ENCODE data around the gene YPEL3. TPM values are rescaled to one million over a fixed set of nuclear protein-coding genes. Genes with fewer than 3 reads are reported as not detected.

YPEL3 gene, protein sequence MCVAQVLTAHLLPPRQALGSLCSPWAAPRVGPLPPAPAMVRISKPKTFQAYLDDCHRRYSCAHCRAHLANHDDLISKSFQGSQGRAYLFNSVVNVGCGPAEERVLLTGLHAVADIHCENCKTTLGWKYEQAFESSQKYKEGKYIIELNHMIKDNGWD
- 6.7 to 11.1 TPM (median 8.9 TPM) in 5 replicates for total RNA-seq (2022; extraction: Qiagen RNA extraction; ENCODE audit: low read depth)

DNA sequence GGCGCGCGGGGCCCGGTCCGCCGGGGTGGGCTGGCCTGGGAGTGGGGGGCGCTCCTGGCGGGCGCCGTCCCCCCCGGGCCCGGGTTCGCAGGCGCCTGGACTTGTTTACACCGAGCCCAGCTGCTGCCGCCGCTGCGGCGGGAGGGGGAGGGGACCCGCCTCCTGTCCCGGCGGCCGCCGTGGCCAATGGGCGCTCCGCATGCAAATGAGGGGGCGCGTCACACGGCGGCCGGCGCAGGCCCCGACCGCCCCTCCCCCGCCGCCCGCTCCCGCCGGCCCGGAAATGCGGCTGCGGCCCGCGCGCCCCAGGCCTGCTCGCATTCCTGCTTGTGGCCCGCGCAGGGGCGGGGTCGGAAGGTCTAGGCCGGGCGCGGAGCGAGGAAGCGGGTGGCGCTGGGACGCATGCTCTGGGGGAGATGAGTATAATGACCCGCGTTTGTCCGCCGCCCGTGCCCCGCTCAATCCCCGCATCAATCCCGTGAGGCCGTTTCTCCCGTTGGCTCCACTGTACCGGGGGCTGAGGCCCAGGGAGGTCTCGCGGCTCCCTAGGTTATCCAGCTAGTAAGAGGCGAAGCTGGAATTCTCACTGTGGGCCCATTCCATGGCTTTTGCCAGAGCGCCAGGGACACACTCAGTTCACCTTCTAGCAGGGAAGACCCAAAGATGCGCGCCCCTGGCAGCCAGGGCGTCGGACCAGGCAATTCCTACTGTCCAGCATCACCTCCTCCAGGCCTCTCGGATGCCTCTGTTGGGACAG, at the start of gene YPEL3:
Gene YPEL3, minus strand, starts transcription at position 109 of the 757 bp plus-strand sequence. CDS start 731 bp downstream, outside the sequence.

DNA sequence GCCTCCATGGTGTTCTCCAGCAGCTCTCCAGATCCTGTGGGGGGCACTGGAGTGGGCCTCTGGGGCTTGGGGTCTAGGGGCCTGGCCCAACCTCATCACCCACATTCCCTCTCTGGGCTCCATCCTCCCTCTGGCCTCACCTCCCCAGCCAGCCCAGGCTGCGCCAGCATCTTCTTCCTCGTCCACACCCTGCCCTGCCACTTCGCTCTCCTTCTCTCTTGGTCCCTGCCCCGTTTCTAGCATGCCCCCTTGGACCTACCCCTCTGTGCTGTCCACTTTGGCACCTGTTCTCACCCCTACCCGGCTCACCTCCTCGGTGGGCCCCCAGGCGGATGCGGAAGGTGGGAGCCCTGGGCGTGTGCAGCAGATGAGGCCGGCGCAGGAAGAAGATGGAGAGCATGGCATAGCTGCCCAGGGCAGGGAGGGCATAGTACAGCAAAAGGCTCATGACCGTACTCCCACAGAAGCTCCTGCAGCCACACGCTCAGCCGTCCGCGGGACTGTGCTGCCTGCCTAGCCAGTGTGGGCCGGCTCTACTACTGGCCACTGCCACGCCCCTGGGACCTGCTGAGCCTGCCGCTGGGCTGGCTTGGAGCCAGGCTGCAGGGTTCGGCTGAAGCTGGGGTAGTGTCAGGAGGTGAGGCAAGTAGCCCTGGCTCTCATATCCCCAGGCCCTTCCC, 17.2 kb upstream of the YPEL3 start, which contains the start of gene GDPD3:
Gene GDPD3, minus strand, starts transcription at position 507 of the 680 bp plus-strand sequence. Its CDS starts 59 bp downstream, at position 448.

DNA sequence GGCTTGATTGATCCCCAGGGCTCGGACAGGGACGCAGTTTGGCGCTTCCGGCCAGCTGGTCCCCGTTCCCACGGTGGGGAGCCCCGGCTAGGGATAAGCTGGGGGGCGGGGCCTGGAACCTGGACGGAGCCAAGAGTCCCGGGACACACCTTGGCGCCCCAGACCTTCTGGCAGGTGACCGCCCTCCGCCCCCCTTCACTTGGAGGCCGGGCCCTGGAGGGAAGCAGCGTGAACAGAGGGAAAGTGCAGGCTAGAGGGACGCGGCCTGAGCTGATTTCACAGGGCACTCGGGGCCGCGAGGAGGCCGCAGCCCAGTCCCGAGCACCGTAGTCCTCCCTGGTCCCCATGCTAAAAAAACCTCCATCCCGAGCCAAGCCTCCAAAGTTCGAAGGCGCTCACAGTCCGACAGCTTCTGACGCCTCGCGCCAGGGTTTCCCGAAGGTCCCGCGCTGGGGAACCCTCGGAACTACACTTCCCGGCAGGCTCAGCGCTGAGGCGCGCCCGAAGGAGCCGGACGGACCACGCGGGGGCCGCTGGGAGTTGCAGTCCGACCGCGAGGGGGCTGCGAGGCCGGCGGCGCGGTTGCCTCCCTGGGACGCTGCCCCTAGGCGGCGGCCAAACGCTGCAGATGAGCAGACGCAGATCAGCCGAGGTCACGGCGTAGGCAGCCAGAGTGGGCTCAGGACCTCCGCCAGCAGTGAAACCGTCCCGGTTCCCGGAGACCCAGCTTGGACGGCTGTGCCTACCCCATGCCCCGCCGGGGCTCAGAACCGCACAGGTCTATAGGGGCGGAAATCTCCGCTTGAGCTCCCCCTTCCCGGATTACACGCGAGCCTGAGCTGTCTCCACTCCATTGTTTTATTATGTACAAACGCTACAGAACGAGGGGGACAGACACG, 4.3 kb downstream of the YPEL3 start, which contains the start of gene TBX6:
Gene TBX6, minus strand, starts transcription at position 451 of the 899 bp plus-strand sequence. CDS start 731 bp downstream, outside the sequence.

DNA sequence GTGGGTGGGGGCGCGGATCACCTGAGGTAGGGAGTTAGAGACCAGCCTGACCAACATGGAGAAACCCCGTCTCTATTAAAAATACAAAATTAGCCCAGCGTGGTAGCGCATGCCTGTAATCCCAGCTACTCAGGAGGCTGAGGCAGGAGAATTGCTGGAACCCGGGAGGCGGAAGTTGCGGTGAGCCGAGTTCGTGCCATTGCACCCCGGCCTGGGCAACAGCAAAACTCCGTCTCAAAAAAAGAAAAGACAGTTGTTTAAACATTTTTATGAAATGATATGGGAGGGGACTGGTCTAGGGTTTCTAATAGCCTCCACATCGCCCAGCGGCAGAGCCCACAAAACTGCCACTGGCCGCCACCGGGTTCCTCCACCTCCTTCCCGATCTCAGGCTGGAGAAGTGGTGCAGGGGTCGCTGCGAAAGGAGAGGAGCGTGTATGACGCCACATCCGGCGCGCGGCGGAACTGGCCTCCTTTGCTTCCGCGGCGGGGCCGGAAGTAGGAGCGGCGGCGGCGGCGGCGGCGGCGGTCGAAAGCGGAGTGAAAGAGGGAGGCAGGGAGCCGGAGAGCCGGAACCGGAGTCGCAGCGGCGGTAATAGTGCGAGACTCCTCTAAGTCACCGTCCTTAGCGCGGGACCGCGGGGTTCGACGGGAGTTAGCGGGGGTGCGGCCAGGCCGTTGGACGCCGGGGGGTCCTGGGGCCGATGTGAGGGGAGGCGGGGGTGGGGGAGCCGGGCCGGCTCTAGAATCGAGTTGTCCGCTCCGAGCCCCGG, 20.3 kb downstream of the YPEL3 start, which contains the start of gene PPP4C:
Gene PPP4C, plus strand, starts transcription at position 492 of the 773 bp plus-strand sequence. CDS start 384 bp downstream, outside the sequence.

DNA sequence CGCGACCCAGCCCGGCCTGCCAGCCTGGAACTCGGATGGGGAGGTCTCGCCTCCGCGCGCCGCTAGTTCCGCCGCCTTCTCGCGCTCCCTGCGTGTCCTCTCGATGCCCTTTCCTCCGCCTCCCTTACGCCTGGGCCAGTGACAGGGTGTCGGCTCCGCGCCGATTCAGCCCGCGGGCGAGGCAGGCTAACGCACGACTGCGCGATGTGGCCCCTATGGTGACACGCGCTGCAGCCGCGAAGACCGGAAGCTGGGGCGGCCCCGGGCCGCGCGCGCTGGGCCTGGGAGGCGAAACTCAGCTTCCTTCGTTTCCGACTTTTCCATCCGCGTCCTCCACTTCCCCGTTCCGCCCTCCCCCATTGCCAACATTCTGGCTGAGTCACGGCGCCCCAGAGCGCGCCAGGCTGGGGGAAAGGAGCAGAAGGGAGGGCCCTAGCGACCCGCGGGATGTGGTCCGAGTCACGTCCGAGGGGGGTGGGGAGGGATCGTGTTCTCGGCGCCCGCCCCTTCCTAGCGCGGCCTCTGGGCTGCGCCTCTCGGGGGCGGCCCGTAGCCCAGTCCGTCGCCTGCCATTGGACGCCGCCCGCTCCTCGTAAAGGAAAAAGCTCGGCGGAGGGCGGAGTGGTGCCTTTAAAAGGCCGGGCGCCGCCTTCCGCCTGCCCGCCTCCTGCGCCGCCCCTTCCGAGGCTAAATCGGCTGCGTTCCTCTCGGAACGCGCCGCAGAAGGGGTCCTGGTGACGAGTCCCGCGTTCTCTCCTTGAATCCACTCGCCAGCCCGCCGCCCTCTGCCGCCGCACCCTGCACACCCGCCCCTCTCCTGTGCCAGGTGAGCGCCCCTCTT, 30.7 kb downstream of the YPEL3 start, which contains the start of gene ALDOA:
Gene ALDOA, plus strand, starts transcription at position 659 of the 841 bp plus-strand sequence. CDS start 1,138 bp downstream, outside the sequence.

Other genes with a start within 250 kb of the YPEL3 start
- 73.6 to 101 TPM (median 98.3 TPM) in 5 replicates for gene CDIPT, start 233.0 kb downstream of the YPEL3 start, total RNA-seq (2022; extraction: Qiagen RNA extraction; ENCODE audit: low read depth)
- gene SEZ6L2, start 196.7 kb downstream of the YPEL3 start, total RNA-seq (2022; extraction: Qiagen RNA extraction; ENCODE audit: low read depth): 20.8 to 24.4 TPM (median 21.7 TPM) in 5 replicates
- 23.0 to 29.4 TPM (median 26.9 TPM) in 5 replicates for gene ASPHD1, start 195.7 kb downstream of the YPEL3 start, total RNA-seq (2022; extraction: Qiagen RNA extraction; ENCODE audit: low read depth)
- 15.4 to 21.6 TPM (median 19.2 TPM) in 5 replicates for gene KCTD13, start 170.0 kb downstream of the YPEL3 start, total RNA-seq (2022; extraction: Qiagen RNA extraction; ENCODE audit: low read depth)
- gene TMEM219, start 134.1 kb downstream of the YPEL3 start, total RNA-seq (2022; extraction: Qiagen RNA extraction; ENCODE audit: low read depth): 91.6 to 102 TPM (median 95.7 TPM) in 5 replicates
- 31.2 to 38.4 TPM (median 34.6 TPM) in 5 replicates for gene TAOK2, start 122.3 kb downstream of the YPEL3 start, total RNA-seq (2022; extraction: Qiagen RNA extraction; ENCODE audit: low read depth)
- 13.2 to 17.1 TPM (median 14.0 TPM) in 5 replicates for gene HIRIP3, start 100.6 kb downstream of the YPEL3 start, total RNA-seq (2022; extraction: Qiagen RNA extraction; ENCODE audit: low read depth)
- 99.8 to 115 TPM (median 105 TPM) in 5 replicates for gene INO80E, start 100.0 kb downstream of the YPEL3 start, total RNA-seq (2022; extraction: Qiagen RNA extraction; ENCODE audit: low read depth)
- gene DOC2A, start 85.2 kb downstream of the YPEL3 start, total RNA-seq (2022; extraction: Qiagen RNA extraction; ENCODE audit: low read depth): 1.5 to 3.0 TPM (median 2.6 TPM) in 5 replicates
- gene C16orf92, start 73.0 kb downstream of the YPEL3 start, total RNA-seq (2022; extraction: Qiagen RNA extraction; ENCODE audit: low read depth): not detected in 5 replicates
- 0.31 to 0.68 TPM (median 0.43 TPM) in 5 replicates for gene TLCD3B, start 64.9 kb downstream of the YPEL3 start, total RNA-seq (2022; extraction: Qiagen RNA extraction; ENCODE audit: low read depth)
- 1,690 to 2,030 TPM (median 1,847 TPM) in 5 replicates for gene ALDOA, start 30.5 kb downstream of the YPEL3 start, total RNA-seq (2022; extraction: Qiagen RNA extraction; ENCODE audit: low read depth)
- gene PPP4C, start 20.2 kb downstream of the YPEL3 start, total RNA-seq (2022; extraction: Qiagen RNA extraction; ENCODE audit: low read depth): 123 to 149 TPM (median 135 TPM) in 5 replicates
- 0.20 to 0.45 TPM (median 0.25 TPM) in 5 replicates for gene TBX6, start 4.3 kb downstream of the YPEL3 start, total RNA-seq (2022; extraction: Qiagen RNA extraction; ENCODE audit: low read depth)
- gene GDPD3, start 17.3 kb upstream of the YPEL3 start, total RNA-seq (2022; extraction: Qiagen RNA extraction; ENCODE audit: low read depth): 1.5 to 2.8 TPM (median 2.0 TPM) in 5 replicates
- 33.7 to 37.8 TPM (median 36.7 TPM) in 5 replicates for gene MAPK3, start 27.0 kb upstream of the YPEL3 start, total RNA-seq (2022; extraction: Qiagen RNA extraction; ENCODE audit: low read depth)
- 2.9 to 4.0 TPM (median 3.5 TPM) in 5 replicates for gene CORO1A, start 87.4 kb upstream of the YPEL3 start, total RNA-seq (2022; extraction: Qiagen RNA extraction; ENCODE audit: low read depth)
- gene BOLA2B, start 97.5 kb upstream of the YPEL3 start, total RNA-seq (2022; extraction: Qiagen RNA extraction; ENCODE audit: low read depth): 163 to 214 TPM (median 202 TPM) in 5 replicates
- 6.8 to 22.9 TPM (median 9.4 TPM) in 5 replicates for gene SLX1A, start 97.7 kb upstream of the YPEL3 start, total RNA-seq (2022; extraction: Qiagen RNA extraction; ENCODE audit: low read depth)
- 5.6 to 13.9 TPM (median 9.3 TPM) in 5 replicates for gene SULT1A3, start 103.0 kb upstream of the YPEL3 start, total RNA-seq (2022; extraction: Qiagen RNA extraction; ENCODE audit: low read depth)
- gene NPIPB13, start 152.3 kb upstream of the YPEL3 start, total RNA-seq (2022; extraction: Qiagen RNA extraction; ENCODE audit: low read depth): 0.66 to 3.2 TPM (median 3.0 TPM) in 5 replicates